Coronary artery (tissue), 2 donors: ENCODE data around the gene GTF3C4.

Experiments used
- DNase-seq: peaks from one replicate; pipeline ENCODE4 v3.0.0-alpha.2; 2017; ENCODE audit warnings: low spot score
- H3K27ac ChIP-seq, 2 donors: fragments of 200-600 bp; sonication (generic); one replicate each; pipeline ENCODE4 v1.5.1; 2016 to 2019
- H3K4me3 ChIP-seq: fragments of 200-600 bp; sonication (generic); 2 replicates; pipeline ENCODE4 v1.5.1; 2016; ENCODE audit warnings: mild to moderate bottlenecking, moderate library complexity
- CTCF ChIP-seq: fragments of 200-600 bp; sonication (generic); IDR thresholded peaks from one replicate; pipeline ENCODE4 v1.5.1; 2019; ENCODE audit warnings: antibody characterized with exemption

Gene GTF3C4

GRCh38 chr9:132674485-132674884, 4.2 kb downstream of the GTF3C4 start:
- no peak for DNase-seq
- no peak overlapping the region for H3K27ac ChIP-seq
- H3K4me3 ChIP-seq = no peak overlapping the region
- no peak for TF ChIP-seq CTCF

GRCh38 chr9:132677976-132678375, 7.7 kb downstream of the GTF3C4 start:
- H3K27ac ChIP-seq = no peak overlapping the region
- TF ChIP-seq CTCF = no peak
- DNase-seq = no peak
- no peak overlapping the region for H3K4me3 ChIP-seq

- DNase-seq = no peak
- no peak for TF ChIP-seq CTCF
- H3K27ac ChIP-seq = no peak overlapping the region
- H3K4me3 ChIP-seq = no peak overlapping the region
Observed at GRCh38 chr9:132679946-132680625, 9.8 kb downstream of the GTF3C4 start.

- DNase-seq = no peak
- no peak overlapping the region for H3K27ac ChIP-seq
- TF ChIP-seq CTCF = no peak
- no peak overlapping the region for H3K4me3 ChIP-seq
Observed at GRCh38 chr9:132681561-132681960, 11.3 kb downstream of the GTF3C4 start.

- Histone ChIP-seq H3K27ac (no peak overlapping the region), H3K4me3 (no peak overlapping the region)
- DNase-seq = no peak
- TF ChIP-seq CTCF = no peak
Observed at GRCh38 chr9:132683873-132684272, 13.6 kb downstream of the GTF3C4 start.

GRCh38 chr9:132690696-132691095, 20.4 kb downstream of the GTF3C4 start:
- DNase-seq = no peak
- H3K27ac ChIP-seq = no peak overlapping the region
- no peak overlapping the region for H3K4me3 ChIP-seq
- no peak for TF ChIP-seq CTCF

GRCh38 chr9:132694144-132694543, 23.9 kb downstream of the GTF3C4 start:
- no peak for TF ChIP-seq CTCF
- Histone ChIP-seq H3K4me3 (no peak overlapping the region), H3K27ac (no peak overlapping the region)
- no peak for DNase-seq
